ENCODE data around the gene KCNMB4. TPM values are rescaled to one million over a fixed set of nuclear protein-coding genes. Genes with fewer than 3 reads are reported as not detected.

Gene KCNMB4
- polyA plus RNA-seq, 1 donor = 2.9 TPM

GRCh38 chr12:70463997-70464396 lies 97.9 kb downstream of the KCNMB4 start:
- 80% methylated on average over 1 of the region's 4 CpGs for WGBS (ENCODE audit: insufficient coverage, low lambda C conversion rate)
- Histone ChIP-seq H3K36me3 (ENCODE audit: control insufficient read depth, insufficient read depth, low read length) (no peaks in the 10 kb centered on the region), H3K4me3 (ENCODE audit: low read length) (no peak overlapping the region), H3K27me3 (ENCODE audit: control insufficient read depth, insufficient read depth, low read length) (no peaks in the 10 kb centered on the region), H3K27ac (ENCODE audit: low read length) (no peak overlapping the region), H3K9me3 (ENCODE audit: control insufficient read depth, low read depth, low read length) (peaks cover 4% of the 10 kb centered on the region), H3K4me1 (ENCODE audit: control insufficient read depth, insufficient read depth, low read length) (no peaks in the 10 kb centered on the region)
- DNase-seq = no peak

- peaks cover 4% of the 10 kb centered on the region for H3K9me3 ChIP-seq (ENCODE audit: control insufficient read depth, low read depth, low read length)
- no peak overlapping the region for H3K27ac ChIP-seq (ENCODE audit: low read length)
- H3K4me3 ChIP-seq (ENCODE audit: low read length) = no peak overlapping the region
- H3K27me3 ChIP-seq (ENCODE audit: control insufficient read depth, insufficient read depth, low read length) = no peaks in the 10 kb centered on the region
- no peaks in the 10 kb centered on the region for H3K4me1 ChIP-seq (ENCODE audit: control insufficient read depth, insufficient read depth, low read length)
- DNase-seq = no peak
- no peaks in the 10 kb centered on the region for H3K36me3 ChIP-seq (ENCODE audit: control insufficient read depth, insufficient read depth, low read length)
- no CpG with 5 or more reads among the region's 2 CpGs for WGBS (ENCODE audit: insufficient coverage, low lambda C conversion rate)
These were observed 100.7 kb downstream of the KCNMB4 start for GRCh38 chr12:70466753-70467152.

GRCh38 chr12:70467476-70467875 lies 101.4 kb downstream of the KCNMB4 start:
- no peaks in the 10 kb centered on the region for H3K4me1 ChIP-seq (ENCODE audit: control insufficient read depth, insufficient read depth, low read length)
- no peaks in the 10 kb centered on the region for H3K36me3 ChIP-seq (ENCODE audit: control insufficient read depth, insufficient read depth, low read length)
- H3K9me3 ChIP-seq (ENCODE audit: control insufficient read depth, low read depth, low read length) = peaks cover 4% of the 10 kb centered on the region
- no peak for DNase-seq
- H3K27me3 ChIP-seq (ENCODE audit: control insufficient read depth, insufficient read depth, low read length) = no peaks in the 10 kb centered on the region
- no CpG with 5 or more reads among the region's 2 CpGs for WGBS (ENCODE audit: insufficient coverage, low lambda C conversion rate)
- H3K27ac ChIP-seq (ENCODE audit: low read length) = no peak overlapping the region
- no peak overlapping the region for H3K4me3 ChIP-seq (ENCODE audit: low read length)

GRCh38 chr12:70467918-70468733 lies 102.0 kb downstream of the KCNMB4 start:
- Histone ChIP-seq H3K27me3 (ENCODE audit: control insufficient read depth, insufficient read depth, low read length) (no peaks in the 10 kb centered on the region), H3K27ac (ENCODE audit: low read length) (no peak overlapping the region), H3K4me3 (ENCODE audit: low read length) (no peak overlapping the region), H3K9me3 (ENCODE audit: control insufficient read depth, low read depth, low read length) (peaks cover 4% of the 10 kb centered on the region), H3K4me1 (ENCODE audit: control insufficient read depth, insufficient read depth, low read length) (no peaks in the 10 kb centered on the region), H3K36me3 (ENCODE audit: control insufficient read depth, insufficient read depth, low read length) (no peaks in the 10 kb centered on the region)
- DNase-seq = no peak
- WGBS (ENCODE audit: insufficient coverage, low lambda C conversion rate) = 80% methylated on average over 1 of the region's 10 CpGs

- no peaks in the 10 kb centered on the region for H3K36me3 ChIP-seq (ENCODE audit: control insufficient read depth, insufficient read depth, low read length)
- WGBS (ENCODE audit: insufficient coverage, low lambda C conversion rate) = no CpG with 5 or more reads among the region's 3 CpGs
- no peaks in the 10 kb centered on the region for H3K4me1 ChIP-seq (ENCODE audit: control insufficient read depth, insufficient read depth, low read length)
- DNase-seq = no peak
- no peak overlapping the region for H3K4me3 ChIP-seq (ENCODE audit: low read length)
- no peaks in the 10 kb centered on the region for H3K27me3 ChIP-seq (ENCODE audit: control insufficient read depth, insufficient read depth, low read length)
- peaks cover 2% of the 10 kb centered on the region for H3K9me3 ChIP-seq (ENCODE audit: control insufficient read depth, low read depth, low read length)
- H3K27ac ChIP-seq (ENCODE audit: low read length) = no peak overlapping the region
These were observed 102.7 kb downstream of the KCNMB4 start for GRCh38 chr12:70468741-70469140.

- WGBS (ENCODE audit: insufficient coverage, low lambda C conversion rate) = 100% methylated on average over 1 of the region's 12 CpGs
- no peaks in the 10 kb centered on the region for H3K36me3 ChIP-seq (ENCODE audit: control insufficient read depth, insufficient read depth, low read length)
- H3K4me1 ChIP-seq (ENCODE audit: control insufficient read depth, insufficient read depth, low read length) = no peaks in the 10 kb centered on the region
- H3K27me3 ChIP-seq (ENCODE audit: control insufficient read depth, insufficient read depth, low read length) = no peaks in the 10 kb centered on the region
- no peaks in the 10 kb centered on the region for H3K9me3 ChIP-seq (ENCODE audit: control insufficient read depth, low read depth, low read length)
- no peak overlapping the region for H3K4me3 ChIP-seq (ENCODE audit: low read length)
- no peak for DNase-seq
- H3K27ac ChIP-seq (ENCODE audit: low read length) = no peak overlapping the region
These were observed 103.2 kb downstream of the KCNMB4 start for GRCh38 chr12:70469221-70469820.

GRCh38 chr12:70482764-70483163 lies 116.7 kb downstream of the KCNMB4 start:
- H3K4me1 ChIP-seq (ENCODE audit: control insufficient read depth, insufficient read depth, low read length) = no peaks in the 10 kb centered on the region
- H3K9me3 ChIP-seq (ENCODE audit: control insufficient read depth, low read depth, low read length) = no peaks in the 10 kb centered on the region
- DNase-seq = no peak
- H3K36me3 ChIP-seq (ENCODE audit: control insufficient read depth, insufficient read depth, low read length) = no peaks in the 10 kb centered on the region
- H3K27ac ChIP-seq (ENCODE audit: low read length) = no peak overlapping the region
- no peaks in the 10 kb centered on the region for H3K27me3 ChIP-seq (ENCODE audit: control insufficient read depth, insufficient read depth, low read length)
- no peak overlapping the region for H3K4me3 ChIP-seq (ENCODE audit: low read length)
- WGBS (ENCODE audit: insufficient coverage, low lambda C conversion rate) = no CpG with 5 or more reads among the region's 1 CpG

Other genes starting within 250 kb of the KCNMB4 start
- gene CNOT2, start 122.9 kb upstream of the KCNMB4 start, polyA plus RNA-seq = 80.2 TPM